ENCODE measurements around the gene POLRMT.

POLRMT gene

GRCh38 chr19:658916-659839 lies 25.8 kb upstream of the POLRMT start (continued):
- TF ChIP-seq ZBTB6 (tag by site-specific recombination; IDR thresholded peaks at IDR 0.05): peak; percentile 59; the same call in 1 of the 2 replicates
- no peak for TF ChIP-seq GLI2 (tag by site-specific recombination; IDR thresholded peaks at IDR 0.05; ENCODE audit: borderline replicate concordance, low read depth)
- TF ChIP-seq ZNF544 (tag by site-specific recombination; IDR thresholded peaks at IDR 0.05): no peak
- peak; percentile 91 for TF ChIP-seq ZFHX2 (tag by site-specific recombination; conservative IDR thresholded peaks at IDR 0.05)
- TF ChIP-seq ZNF2 (tag by site-specific recombination; IDR thresholded peaks at IDR 0.05): no peak
- no peak for TF ChIP-seq KLF9 (tag by site-specific recombination; IDR thresholded peaks at IDR 0.05; ENCODE audit: low read depth)

- Histone ChIP-seq H3K4me3 (ENCODE audit: low read depth, low read length) (no peak overlapping the region), H3K36me3 (ENCODE audit: control insufficient read depth in 2 of 2, insufficient read depth in 1 of 2, low read length in 2 of 2) (peaks cover 6 to 66% of the 10 kb centered on the region in 2 experiments; a peak in 2 of 3 replicates), H3K9me3 (ENCODE audit: control insufficient read depth, insufficient read depth, low read depth, low read length) (no peaks in the 10 kb centered on the region), H3K27ac (ENCODE audit: extremely low read depth, low read depth, low read length) (peak overlapping the region; percentile 5; the same call in 1 of the 2 replicates), H3K4me1 (ENCODE audit: control insufficient read depth, insufficient read depth, low read length) (peaks cover 9% of the 10 kb centered on the region)
- ChIA-PET CTCF (no interaction called here), POLR2A (no interaction called here)
- TF ChIP-seq ZEB2 (tag by site-specific recombination; IDR thresholded peaks at IDR 0.05): no peak
- TF ChIP-seq ZNF324 (tag by site-specific recombination; IDR thresholded peaks at IDR 0.05): no peak
- TF ChIP-seq MEIS1 (CRISPR knock-in tag; IDR thresholded peaks at IDR 0.05; ENCODE audit: borderline replicate concordance): no peak
- no peak for TF ChIP-seq ZNF391 (tag by site-specific recombination; IDR thresholded peaks at IDR 0.05; ENCODE audit: borderline replicate concordance, low read depth)
- no peak for TF ChIP-seq GLI4 (tag by site-specific recombination; IDR thresholded peaks at IDR 0.05)
- TF ChIP-seq ZNF610 (tag by site-specific recombination; IDR thresholded peaks at IDR 0.05; ENCODE audit: borderline replicate concordance): no peak
- TF ChIP-seq ZNF530 (tag by site-specific recombination; IDR thresholded peaks at IDR 0.05; ENCODE audit: low read depth): no peak
- no peak for TF ChIP-seq KLF7 (tag by site-specific recombination; IDR thresholded peaks at IDR 0.05; ENCODE audit: borderline replicate concordance)
- no peak for TF ChIP-seq PRDM1 (tag by site-specific recombination; IDR thresholded peaks at IDR 0.05)
- TF ChIP-seq ZNF626 (tag by site-specific recombination; IDR thresholded peaks at IDR 0.05): no peak
- TF ChIP-seq YY2 (tag by site-specific recombination; IDR thresholded peaks at IDR 0.05): no peak
- TF ChIP-seq GLIS2 (tag by site-specific recombination; IDR thresholded peaks at IDR 0.05): peak; percentile 14; the same call in 1 of the 2 replicates
- no peak for TF ChIP-seq HIC1 (tag by site-specific recombination; IDR thresholded peaks at IDR 0.05)
- TF ChIP-seq ZFP37 (tag by site-specific recombination; IDR thresholded peaks at IDR 0.05): no peak
- TF ChIP-seq ZBTB20 (tag by site-specific recombination; IDR thresholded peaks at IDR 0.05): peak; percentile 64
- no peak for TF ChIP-seq OSR2 (tag by site-specific recombination; IDR thresholded peaks at IDR 0.05)
- no peak for TF ChIP-seq ELK4 (IDR thresholded peaks at IDR 0.05; ENCODE audit: borderline replicate concordance, low read depth, low read length)
- no peak for TF ChIP-seq ZNF76 (tag by site-specific recombination; IDR thresholded peaks at IDR 0.05; ENCODE audit: borderline replicate concordance, low read depth)
- peak; percentile 32; the same call in 1 of the 2 replicates for TF ChIP-seq KLF1 (tag by site-specific recombination; IDR thresholded peaks at IDR 0.05)
- TF ChIP-seq ZFP69B (tag by site-specific recombination; IDR thresholded peaks at IDR 0.05): peak; percentile 62; the same call in 1 of the 2 replicates
- TF ChIP-seq ZNF521 (tag by site-specific recombination; IDR thresholded peaks at IDR 0.05): no peak
- TF ChIP-seq ZNF48 (tag by site-specific recombination; IDR thresholded peaks at IDR 0.05): no peak
- TF ChIP-seq ZNF248 (tag by site-specific recombination; IDR thresholded peaks at IDR 0.05): no peak
- TF ChIP-seq ZNF692 (tag by site-specific recombination; IDR thresholded peaks at IDR 0.05): peak; percentile 84
- no peak for TF ChIP-seq ZNF133 (tag by site-specific recombination; IDR thresholded peaks at IDR 0.05)
Observed at GRCh38 chr19:658059-658839, 24.9 kb upstream of the POLRMT start.
